Uterus (tissue), 4 donors: ENCODE results near the gene NGLY1. TPM values are rescaled to one million over a fixed set of nuclear protein-coding genes. Genes with fewer than 3 reads are reported as not detected.

Experiments
- DNase-seq, 2 donors: peaks; one replicate each; pipeline ENCODE4 v3.0.0-alpha.2; 2019 to 2020
- H3K27ac ChIP-seq, 2 donors: fragments of 200-600 bp; sonication (generic); 1 replicate in 1 of 2; 2 replicates in 1 of 2; pipeline ENCODE4 v1.5.1; 2016 to 2018
- H3K27me3 ChIP-seq, 2 donors: fragments of 200-600 bp; sonication (generic); one replicate each; pipeline ENCODE4 v1.5.1; 2018 to 2019; ENCODE audit warnings: control low read depth in 1 of 2
- H3K36me3 ChIP-seq, 2 donors: fragments of 200-600 bp; sonication (generic); one replicate each; pipeline ENCODE4 v1.5.1; 2019; ENCODE audit warnings: control low read depth in 1 of 2
- H3K4me1 ChIP-seq, 2 donors: fragments of 200-600 bp; sonication (generic); one replicate each; pipeline ENCODE4 v1.5.1; 2018 to 2019; ENCODE audit warnings: control low read depth in 1 of 2
- H3K4me3 ChIP-seq, 2 donors: fragments of 200-600 bp; sonication (generic); 1 replicate in 1 of 2; 2 replicates in 1 of 2; pipeline ENCODE4 v1.5.1; 2018 to 2019; ENCODE audit warnings: mild to moderate bottlenecking in 1 of 2
- H3K9me3 ChIP-seq, 2 donors: fragments of 200-600 bp; sonication (generic); one replicate each; pipeline ENCODE4 v1.5.1; 2019; ENCODE audit warnings: control low read depth in 1 of 2
- CTCF ChIP-seq, 4 experiments: fragments of 200-600 bp in 2 of 4; fragments of 450-650 bp in 2 of 4; sonication (generic) in 2 of 4; IDR thresholded peaks; one replicate each; pipeline ENCODE4 v1.5.1; 2016 to 2019; ENCODE audit warnings: antibody characterized with exemption in 4 of 4, mild to moderate bottlenecking in 2 of 4, moderate library complexity in 1 of 4
- POLR2A ChIP-seq, 2 donors: fragments of 450-650 bp; IDR thresholded peaks; one replicate each; pipeline ENCODE4 v1.6.1; 2016; ENCODE audit warnings: antibody characterized with exemption in 2 of 2, mild to moderate bottlenecking in 1 of 2, moderate library complexity in 1 of 2
- intact Hi-C: fragments of 100-400 bp; cut with DNase I; formaldehyde crosslinking; loops from one replicate; pipeline ENCODE4 v1.15.1; 2023; ENCODE audit warnings: low total_unique reads
- total RNA-seq, 4 donors: library from RNA; depleted of rRNA in 3 of 4; stranded (reverse); fragments of >200 nt in 3 of 4; gene quantifications; one replicate each; pipeline versions ENCODE4 v1.1.0 to v1.2.4, GENCODE V29; 2014 to 2023
- donor health status: DM: yes; HTN: yes; CAD: no.

Gene NGLY1
- 10 to 100 TPM in 3 of 4 donors, 1 to 10 TPM in 1; 7.4 to 59.2 (median 30.3) TPM for total RNA-seq

- H3K4me3 ChIP-seq: peak within 1 kb of the TSS; percentile 70 to 72
Measured at GRCh38 chr3:25782938-25783660, at the start of gene NGLY1. Gene NGLY1 (minus strand): TSS chr3:25783443. CDS start chr3:25783390, 53 bp downstream.

GRCh38 chr3:25831578-25831977 lies 48.3 kb upstream of the NGLY1 start:
- H3K27ac ChIP-seq: no peak overlapping the region
- no peaks in the 10 kb centered on the region for H3K27me3 ChIP-seq
- H3K36me3 ChIP-seq: no peaks in the 10 kb centered on the region
- H3K9me3 ChIP-seq: no peaks in the 10 kb centered on the region
- intact Hi-C loops: no loop called here
- H3K4me1 ChIP-seq: no peaks in the 10 kb centered on the region
- TF ChIP-seq CTCF (IDR thresholded peaks at IDR 0.05) (no peak), POLR2A (IDR thresholded peaks at IDR 0.05) (no peak)
- H3K4me3 ChIP-seq: no peak overlapping the region
- DNase-seq: no peak

More at GRCh38 chr3:25782938-25783660, at the start of gene NGLY1:
- DNase-seq: peak; percentile 74 to 82
- peak within 1 kb of the TSS; percentile 76 to 89 for H3K27ac ChIP-seq
- no peaks in the 10 kb centered on the region for H3K4me1 ChIP-seq
- intact Hi-C loops: no loop called here
- no peaks in the 10 kb centered on the region for H3K27me3 ChIP-seq
- TF ChIP-seq CTCF (IDR thresholded peaks at IDR 0.05) (peak in 3 of 4 experiments; percentile 43 to 48 (median 46)), POLR2A (IDR thresholded peaks at IDR 0.05) (peak; percentile 91 to 92)
- H3K36me3 ChIP-seq: no peaks in the 10 kb centered on the region
- H3K9me3 ChIP-seq: no peaks in the 10 kb centered on the region

GRCh38 chr3:25830373-25831280 lies 47.4 kb upstream of the NGLY1 start:
- Histone ChIP-seq H3K36me3 (no peaks in the 10 kb centered on the region), H3K4me3 (no peak overlapping the region), H3K27me3 (no peaks in the 10 kb centered on the region), H3K4me1 (no peaks in the 10 kb centered on the region), H3K9me3 (no peaks in the 10 kb centered on the region), H3K27ac (no peak overlapping the region)
- TF ChIP-seq CTCF (IDR thresholded peaks at IDR 0.05) (no peak), POLR2A (IDR thresholded peaks at IDR 0.05) (no peak)
- intact Hi-C loops: no loop called here
- no peak for DNase-seq

GRCh38 chr3:25826510-25826909 lies 43.3 kb upstream of the NGLY1 start:
- intact Hi-C loops: no loop called here
- no peak overlapping the region for H3K27ac ChIP-seq

More at GRCh38 chr3:25826510-25826909, 43.3 kb upstream of the NGLY1 start:
- no peak for DNase-seq
- Histone ChIP-seq H3K9me3 (no peaks in the 10 kb centered on the region), H3K4me1 (no peaks in the 10 kb centered on the region), H3K36me3 (no peaks in the 10 kb centered on the region), H3K27me3 (no peaks in the 10 kb centered on the region), H3K4me3 (no peak overlapping the region)
- TF ChIP-seq POLR2A (IDR thresholded peaks at IDR 0.05) (no peak), CTCF (IDR thresholded peaks at IDR 0.05) (no peak)
